HepG2 (cell line): Measurements from ENCODE around the gene RPS8. TPM values are rescaled to one million over a fixed set of nuclear protein-coding genes. Genes with fewer than 3 reads are reported as not detected.

Source experiments
- ATF2 ChIP-seq: sonication (generic); formaldehyde crosslinking; IDR thresholded peaks from 2 replicates; pipeline ENCODE4 v1.4.0; 2020; ENCODE audit warnings: missing genetic modification reagents
- FLYWCH1 ChIP-seq: sonication (generic); formaldehyde crosslinking; IDR thresholded peaks from 2 replicates; pipeline ENCODE4 v1.8.1; 2023; ENCODE audit warnings: mild to moderate bottlenecking, missing genetic modification reagents
- GPBP1L1 ChIP-seq: sonication (generic); formaldehyde crosslinking; IDR thresholded peaks from 2 replicates; pipeline ENCODE4 v1.5.0; 2020; ENCODE audit warnings: mild to moderate bottlenecking, missing genetic modification reagents
- HOXA9 ChIP-seq: sonication (generic); formaldehyde crosslinking; IDR thresholded peaks from 2 replicates; pipeline ENCODE4 v1.8.1; 2022; ENCODE audit warnings: missing genetic modification reagents, mild to moderate bottlenecking, moderate library complexity, borderline replicate concordance
- KAT8 ChIP-seq: IDR thresholded peaks from 2 replicates; pipeline ENCODE4 v1.6.1; 2016; ENCODE audit warnings: missing genetic modification reagents, missing compliant biosample characterization
- KMT2B ChIP-seq: IDR thresholded peaks from 2 replicates; pipeline ENCODE4 v1.6.1; 2016; ENCODE audit warnings: missing genetic modification reagents, missing compliant biosample characterization
- MED13 ChIP-seq: sonication (generic); formaldehyde crosslinking; IDR thresholded peaks from 2 replicates; pipeline ENCODE4 v1.5.0; 2020; ENCODE audit warnings: missing genetic modification reagents
- NFAT5 ChIP-seq: sonication (generic); formaldehyde crosslinking; IDR thresholded peaks from 2 replicates; pipeline ENCODE4 v1.4.0; 2020; ENCODE audit warnings: missing genetic modification reagents
- PHF21A ChIP-seq: sonication (generic); formaldehyde crosslinking; IDR thresholded peaks from 2 replicates; pipeline ENCODE4 v1.5.0; 2020; ENCODE audit warnings: mild to moderate bottlenecking, missing genetic modification reagents
- SMARCE1 ChIP-seq: fragments of 450-650 bp; IDR thresholded peaks from 2 replicates; pipeline ENCODE4 v1.6.1; 2017; ENCODE audit warnings: borderline replicate concordance
- SP140L ChIP-seq: sonication (generic); formaldehyde crosslinking; IDR thresholded peaks from 2 replicates; pipeline ENCODE4 v1.4.0; 2020; ENCODE audit warnings: missing genetic modification reagents, borderline replicate concordance
- SP5 ChIP-seq: IDR thresholded peaks from 2 replicates; pipeline ENCODE4 v1.6.1; 2016; ENCODE audit warnings: low read depth, borderline replicate concordance
- ZBTB7B ChIP-seq: sonication (generic); formaldehyde crosslinking; IDR thresholded peaks from 2 replicates; pipeline ENCODE4 v1.4.0; 2020; ENCODE audit warnings: missing genetic modification reagents
- ZNF205 ChIP-seq: IDR thresholded peaks from 2 replicates; pipeline ENCODE4 v1.6.1; 2018; ENCODE audit warnings: missing biosample characterization, missing genetic modification reagents
- ZNF253 ChIP-seq: sonication (generic); formaldehyde crosslinking; IDR thresholded peaks from 2 replicates; pipeline ENCODE4 v1.8.0; 2022; ENCODE audit warnings: mild to moderate bottlenecking, missing genetic modification reagents, borderline replicate concordance
- ZNF549 ChIP-seq: sonication (generic); formaldehyde crosslinking; IDR thresholded peaks from 2 replicates; pipeline ENCODE4 v1.5.0; 2020; ENCODE audit warnings: missing genetic modification reagents
- ZNF563 ChIP-seq: sonication (generic); formaldehyde crosslinking; IDR thresholded peaks from 2 replicates; pipeline ENCODE4 v1.8.0; 2022; ENCODE audit warnings: mild to moderate bottlenecking, moderate library complexity, missing genetic modification reagents
- ZNF589 ChIP-seq: sonication (generic); formaldehyde crosslinking; conservative IDR thresholded peaks from 2 replicates; pipeline ENCODE4 v1.8.0; 2022; ENCODE audit warnings: mild to moderate bottlenecking, moderate library complexity, missing genetic modification reagents
- polyA plus RNA-seq, 8 experiments: library from polyadenylated mRNA; depleted of rRNA in 3 of 8; stranded (reverse) in 7 of 8; unstranded in 1 of 8; fragments of >200 nt; fragmentation: Illumina TruSeq in 4 of 8; extraction: Trizol in 4 of 8; gene quantifications; 2 replicates each; pipeline versions ENCODE4 v1.2.1 to v1.2.3, GENCODE V29; 2011 to 2016; ENCODE audit warnings: low read depth in 4 of 8, missing spikeins in 1 of 8, mixed read lengths in 1 of 8; ENCODE audit not compliant: insufficient read depth in 1 of 8
- total RNA-seq, 5 experiments: library from RNA; depleted of rRNA; stranded (reverse); fragments of >200 nt; fragmentation: Illumina TruSeq; extraction: Trizol; gene quantifications; 2 replicates each; pipeline ENCODE4 v1.2.3, GENCODE V29; 2016; ENCODE audit warnings: low read depth in 1 of 5
- TF ChIP-seq, protein P1 (sequence below): sonication (generic); formaldehyde crosslinking; IDR thresholded peaks from 2 replicates; pipeline ENCODE4 v1.4.0; 2020; ENCODE audit warnings: missing genetic modification reagents

Gene RPS8
- total and polyA plus RNA-seq, 2 of the 13 experiments (the other 11 are each of a cell fraction or from before 2014, with no cell fraction given), result 2,628 to 2,822 TPM

- TF ChIP-seq NFAT5 (0 out of 2 replicates have a peak, but pooled peaks have one; percentile 10), ZNF563 (CRISPR knock-in tag) (0 out of 2 replicates have a peak, but pooled peaks have one; percentile 54), SMARCE1 (no peak), FLYWCH1 (CRISPR knock-in tag) (no peak), ZNF253 (CRISPR knock-in tag) (no peak), KAT8 (CRISPR knock-in tag) (peak; percentile 88), HOXA9 (CRISPR knock-in tag) (peak; percentile 20; the same call in 1 of the 2 replicates), ZNF549 (CRISPR knock-in tag) (no peak), MED13 (CRISPR knock-in tag) (no peak), SP5 (0 out of 2 replicates have a peak, but pooled peaks have one; percentile 12), KMT2B (CRISPR knock-in tag) (0 out of 2 replicates have a peak, but pooled peaks have one; percentile 79), GPBP1L1 (no peak), ZNF205 (CRISPR knock-in tag) (peak; percentile 40; the same call in 1 of the 2 replicates), ATF2 (CRISPR knock-in tag) (peak; percentile 86; the same call in 1 of the 2 replicates), ZBTB7B (CRISPR knock-in tag) (no peak; the same call in 1 of the 2 replicates), SP140L (0 out of 2 replicates have a peak, but pooled peaks have one; percentile 50), ZNF589 (CRISPR knock-in tag) (peak; percentile 64; the same call in 1 of the 2 replicates), PHF21A (CRISPR knock-in tag) (peak; percentile 65; the same call in 1 of the 2 replicates)
- TF ChIP-seq, protein P1, sequence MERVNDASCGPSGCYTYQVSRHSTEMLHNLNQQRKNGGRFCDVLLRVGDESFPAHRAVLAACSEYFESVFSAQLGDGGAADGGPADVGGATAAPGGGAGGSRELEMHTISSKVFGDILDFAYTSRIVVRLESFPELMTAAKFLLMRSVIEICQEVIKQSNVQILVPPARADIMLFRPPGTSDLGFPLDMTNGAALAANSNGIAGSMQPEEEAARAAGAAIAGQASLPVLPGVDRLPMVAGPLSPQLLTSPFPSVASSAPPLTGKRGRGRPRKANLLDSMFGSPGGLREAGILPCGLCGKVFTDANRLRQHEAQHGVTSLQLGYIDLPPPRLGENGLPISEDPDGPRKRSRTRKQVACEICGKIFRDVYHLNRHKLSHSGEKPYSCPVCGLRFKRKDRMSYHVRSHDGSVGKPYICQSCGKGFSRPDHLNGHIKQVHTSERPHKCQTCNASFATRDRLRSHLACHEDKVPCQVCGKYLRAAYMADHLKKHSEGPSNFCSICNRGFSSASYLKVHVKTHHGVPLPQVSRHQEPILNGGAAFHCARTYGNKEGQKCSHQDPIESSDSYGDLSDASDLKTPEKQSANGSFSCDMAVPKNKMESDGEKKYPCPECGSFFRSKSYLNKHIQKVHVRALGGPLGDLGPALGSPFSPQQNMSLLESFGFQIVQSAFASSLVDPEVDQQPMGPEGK (CRISPR knock-in tag), result peak; percentile 41
Measured at GRCh38 chr1:44739307-44740178, 35.8 kb upstream of the RPS8 start, which contains the start of gene KIF2C (continued).
